Jurkat, Clone E6-1 (cell line): Measurements from ENCODE around the gene LRP2.
"Not testable (repeated sequence)": the region's sequence is repeated elsewhere in the genome, so short reads cannot be mapped to it uniquely, and the experiment has no call there.

Experiments
- DNase-seq: peaks from one replicate; pipeline ENCODE4 v3.0.0-alpha.2; 2011; ENCODE audit warnings: low read depth, low spot score
- H3K4me3 ChIP-seq: 2 replicates; pipeline ENCODE4 v1.5.1; 2011; ENCODE audit warnings: mild to moderate bottlenecking, low read length, control low read depth, moderate library complexity

LRP2 gene

GRCh38 chr2:169304689-169305088 is 57.6 kb downstream of the LRP2 start:
- not testable (repeated sequence) for H3K4me3 ChIP-seq, DNase-seq

- H3K4me3 ChIP-seq = no peak overlapping the region
- DNase-seq = no peak
Measured at GRCh38 chr2:169303579-169304305, 58.6 kb downstream of the LRP2 start.

- no peak for DNase-seq
- no peak overlapping the region for H3K4me3 ChIP-seq
Measured at GRCh38 chr2:169302364-169302763, 60.0 kb downstream of the LRP2 start.

GRCh38 chr2:169301596-169302335 is 60.6 kb downstream of the LRP2 start:
- no peak for DNase-seq

GRCh38 chr2:169300636-169301530 is 61.5 kb downstream of the LRP2 start:
- no peak overlapping the region for H3K4me3 ChIP-seq
- DNase-seq = no peak

More at GRCh38 chr2:169301596-169302335, 60.6 kb downstream of the LRP2 start:
- H3K4me3 ChIP-seq = no peak overlapping the region

GRCh38 chr2:169298007-169298406 is 64.3 kb downstream of the LRP2 start:
- no peak overlapping the region for H3K4me3 ChIP-seq
- no peak for DNase-seq

- DNase-seq = no peak
- H3K4me3 ChIP-seq = no peak overlapping the region
Measured at GRCh38 chr2:169294001-169294675, 68.2 kb downstream of the LRP2 start.

GRCh38 chr2:169291517-169291916 is 70.8 kb downstream of the LRP2 start:
- H3K4me3 ChIP-seq = no peak overlapping the region
- DNase-seq = no peak

- no peak for DNase-seq
- H3K4me3 ChIP-seq = no peak overlapping the region
Measured at GRCh38 chr2:169290433-169290832, 71.9 kb downstream of the LRP2 start.

- no peak for DNase-seq
- H3K4me3 ChIP-seq = no peak overlapping the region
Measured at GRCh38 chr2:169287666-169288065, 74.7 kb downstream of the LRP2 start.

- no peak for DNase-seq
- H3K4me3 ChIP-seq = no peak overlapping the region
Measured at GRCh38 chr2:169286624-169287231, 75.6 kb downstream of the LRP2 start.

GRCh38 chr2:169285531-169286235 is 76.7 kb downstream of the LRP2 start:
- H3K4me3 ChIP-seq = no peak overlapping the region
- no peak for DNase-seq

GRCh38 chr2:169280502-169280901 is 81.8 kb downstream of the LRP2 start:
- no peak for DNase-seq
- H3K4me3 ChIP-seq = no peak overlapping the region

- peak; percentile 25 for DNase-seq
- H3K4me3 ChIP-seq = no peak overlapping the region
Measured at GRCh38 chr2:169275696-169276444, 86.5 kb downstream of the LRP2 start.

GRCh38 chr2:169272010-169272409 is 90.3 kb downstream of the LRP2 start:
- no peak for DNase-seq
- no peak overlapping the region for H3K4me3 ChIP-seq

- not testable (repeated sequence) for H3K4me3 ChIP-seq
Measured at GRCh38 chr2:169270574-169270973, 91.8 kb downstream of the LRP2 start.

GRCh38 chr2:169265591-169265990 is 96.7 kb downstream of the LRP2 start:
- no peak for DNase-seq

More at GRCh38 chr2:169270574-169270973, 91.8 kb downstream of the LRP2 start:
- DNase-seq = not testable (repeated sequence)

More at GRCh38 chr2:169265591-169265990, 96.7 kb downstream of the LRP2 start:
- no peak overlapping the region for H3K4me3 ChIP-seq
